RWPE1 (cell line): ENCODE measurements around the gene BTNL9.

ENCODE experiments used
- CTCF ChIA-PET: fragments of 350-600 bp; sonication (Branson Sonifier 250); formaldehyde crosslinking; extraction: SDS; loops from one replicate; lab custom pipeline; 2021; lab: Yijun Ruan, JAX
- POLR2A ChIA-PET: fragments of 400-600 bp; formaldehyde crosslinking; extraction: SDS; loops from one replicate; lab custom pipeline; 2020; ENCODE audit warnings: antibody characterized with exemption; ENCODE audit not compliant: low non-redundant PET; lab: Yijun Ruan, JAX
- DNase-seq: peaks from one replicate; pipeline ENCODE4 v3.0.0; 2012; ENCODE audit warnings: low spot score
- H3K27ac ChIP-seq: fragments of 450-650 bp; 2 replicates; pipeline ENCODE4 v1.5.1; 2017
- CTCF ChIP-seq: fragments of 450-650 bp; conservative IDR thresholded peaks from 2 replicates; pipeline ENCODE4 v1.5.1; 2017; ENCODE audit warnings: low read depth, mild to moderate bottlenecking

Gene BTNL9

GRCh38 chr5:181054138-181054537 is 14.1 kb downstream of the BTNL9 start:
- TF ChIP-seq CTCF: no peak
- CTCF ChIA-PET: interaction anchor here (0.6 to 1.5 kb wide), 3 partner anchors 31 to 337 kb away, joined by 4 to 8 read pairs (median 7); no protein-coding TSS in a partner anchor
- H3K27ac ChIP-seq: no peak overlapping the region
- POLR2A ChIA-PET: no interaction called here
- no peak for DNase-seq

GRCh38 chr5:181054871-181055459 is 14.9 kb downstream of the BTNL9 start:
- POLR2A ChIA-PET: interaction anchor here (0.6 kb wide), 1 partner anchor 8 kb away, joined by 3 read pairs; no protein-coding TSS in a partner anchor
- TF ChIP-seq CTCF: no peak
- CTCF ChIA-PET: interaction anchor here (0.6 to 1.5 kb wide), 4 partner anchors 16 to 186 kb away, joined by 3 to 8 read pairs (median 4); no protein-coding TSS in a partner anchor
- no peak overlapping the region for H3K27ac ChIP-seq
- DNase-seq: no peak

GRCh38 chr5:181056431-181056830 is 16.4 kb downstream of the BTNL9 start:
- TF ChIP-seq CTCF: no peak
- DNase-seq: no peak
- H3K27ac ChIP-seq: no peak overlapping the region
- CTCF ChIA-PET: no interaction called here
- POLR2A ChIA-PET: no interaction called here

- no peak for DNase-seq
- H3K27ac ChIP-seq: no peak overlapping the region
- TF ChIP-seq CTCF: no peak
- CTCF ChIA-PET: interaction anchor here (0.6 kb wide), 1 partner anchor 178 kb away, joined by 3 read pairs; no protein-coding TSS in a partner anchor
- POLR2A ChIA-PET: no interaction called here
These were observed 18.3 kb downstream of the BTNL9 start for GRCh38 chr5:181058321-181058720.

- CTCF ChIA-PET: interaction anchor here (0.6 kb wide), 1 partner anchor 179 kb away, joined by 3 read pairs; no protein-coding TSS in a partner anchor
- no peak overlapping the region for H3K27ac ChIP-seq
- DNase-seq: no peak
- POLR2A ChIA-PET: no interaction called here
- no peak for TF ChIP-seq CTCF
These were observed 18.8 kb downstream of the BTNL9 start for GRCh38 chr5:181058786-181059296.

- no peak overlapping the region for H3K27ac ChIP-seq
- no peak for DNase-seq
- POLR2A ChIA-PET: no interaction called here
- no peak for TF ChIP-seq CTCF
- CTCF ChIA-PET: no interaction called here
These were observed 19.5 kb downstream of the BTNL9 start for GRCh38 chr5:181059297-181060230.
